T-cell (primary cell): Measurements from ENCODE around the gene MACC1. TPM values are rescaled to one million over a fixed set of nuclear protein-coding genes. Genes with fewer than 3 reads are reported as not detected.

Experiments used
- ATAC-seq, 4 experiments: fragments of 200-7000 bp in 3 of 4; fragments of 150-1000 bp in 1 of 4; cut with Tn5 transposase; replicated peaks in 1 of 4; 1 replicate in 3 of 4; 2 replicates in 1 of 4; pipeline ENCODE4 v1.10.0; 2021; ENCODE audit warnings: moderate library complexity in 3 of 4, mild to moderate bottlenecking in 2 of 4, moderate number of reproducible peaks in 1 of 4
- CTCF ChIA-PET, 2 donors: fragments of 300-600 bp; sonication (Branson Sonifier 250); formaldehyde crosslinking; loops; one replicate each; lab custom pipeline; 2022; ENCODE audit warnings: antibody characterized with exemption in 2 of 2; lab: Charles Lee
- POLR2A ChIA-PET, 2 donors: fragments of 300-600 bp; sonication (Branson Sonifier 250); formaldehyde crosslinking; loops; one replicate each; lab custom pipeline; 2022; ENCODE audit warnings: antibody characterized with exemption in 2 of 2; lab: Charles Lee
- DNase-seq, 35 experiments: peaks; one replicate each; pipeline versions ENCODE4 v3.0.0 to v3.0.0-alpha.2; 2013 to 2023
- H3K27ac ChIP-seq: one replicate; pipeline ENCODE4 v1.5.1; 2013; ENCODE audit warnings: low read length
- H3K27me3 ChIP-seq, 2 experiments: replicated peaks in 1 of 2; 1 replicate in 1 of 2; 2 replicates in 1 of 2; pipeline versions ENCODE4 v1.6.1 to v1.7.0; 2013; ENCODE audit warnings: low read length in 1 of 2, mixed read lengths in 1 of 2; ENCODE audit not compliant: control insufficient read depth in 2 of 2, insufficient read depth in 2 of 2; ENCODE audit errors: extremely low read depth in 1 of 2
- H3K36me3 ChIP-seq, 2 donors: 1 replicate in 1 of 2; 2 replicates in 1 of 2; pipeline versions ENCODE4 v1.6.1 to v1.7.0; 2013; ENCODE audit warnings: low read length in 1 of 2; ENCODE audit not compliant: control insufficient read depth in 2 of 2, insufficient read depth in 1 of 2; ENCODE audit errors: extremely low read depth in 1 of 2
- H3K4me1 ChIP-seq, 2 experiments: 1 replicate in 1 of 2; 2 replicates in 1 of 2; pipeline versions ENCODE4 v1.6.1 to v1.7.0; 2013; ENCODE audit warnings: low read length in 2 of 2, mixed read lengths in 1 of 2; ENCODE audit not compliant: insufficient read depth in 2 of 2, control insufficient read depth in 1 of 2; ENCODE audit errors: extremely low read depth in 1 of 2
- H3K4me3 ChIP-seq, 2 donors: 1 replicate in 1 of 2; 2 replicates in 1 of 2; pipeline versions ENCODE4 v1.5.1 to v1.7.0; 2013; ENCODE audit warnings: mild to moderate bottlenecking in 2 of 2, low read length in 1 of 2, moderate library complexity in 1 of 2; ENCODE audit not compliant: control insufficient read depth in 1 of 2; ENCODE audit errors: extremely low read depth in 1 of 2
- H3K9me3 ChIP-seq: 2 replicates; pipeline ENCODE4 v1.7.0; 2013
- H3K27ac Mint-ChIP-seq, 2 donors: one replicate each; pipeline ENCODE4 v1.8.0; 2020 to 2021; ENCODE audit warnings: mild to moderate bottlenecking in 2 of 2, mixed read lengths in 2 of 2
- H3K27me3 Mint-ChIP-seq, 2 donors: one replicate each; pipeline ENCODE4 v1.8.0; 2021 to 2022; ENCODE audit warnings: mixed read lengths in 2 of 2
- H3K36me3 Mint-ChIP-seq: one replicate; pipeline ENCODE4 v1.8.0; 2021; ENCODE audit warnings: mixed read lengths
- H3K4me1 Mint-ChIP-seq, 3 donors: one replicate each; pipeline ENCODE4 v1.8.0; 2020 to 2022; ENCODE audit warnings: mixed read lengths in 3 of 3, mild to moderate bottlenecking in 1 of 3
- H3K4me3 Mint-ChIP-seq, 3 donors: one replicate each; pipeline ENCODE4 v1.8.0; 2020 to 2022; ENCODE audit warnings: mild to moderate bottlenecking in 3 of 3, mixed read lengths in 3 of 3, moderate library complexity in 3 of 3
- H3K9me3 Mint-ChIP-seq, 3 donors: one replicate each; pipeline ENCODE4 v1.8.0; 2020 to 2022; ENCODE audit warnings: mixed read lengths in 3 of 3
- WGBS: methylation state at CpG from one replicate; pipeline ENCODE4 v1.1.5; 2013; ENCODE audit warnings: missing lambda C conversion rate; ENCODE audit not compliant: insufficient coverage; 5-methylcytosine and 5-hydroxymethylcytosine counted together
- total RNA-seq, 35 experiments: library from RNA in 6 of 35; stranded (reverse) in 6 of 35; fragments of 120-200 nt in 1 of 35; gene quantifications; one replicate each; pipeline versions ENCODE4 v1.2.1 to v1.2.4 and lab custom pipeline; 2013 to 2026

Gene MACC1
- total RNA-seq, 5 donors from 2014 or later (not counting 1 experiment from before 2014, with no cell fraction given), result 0.19 to 0.50 (median 0.39) TPM

DNA sequence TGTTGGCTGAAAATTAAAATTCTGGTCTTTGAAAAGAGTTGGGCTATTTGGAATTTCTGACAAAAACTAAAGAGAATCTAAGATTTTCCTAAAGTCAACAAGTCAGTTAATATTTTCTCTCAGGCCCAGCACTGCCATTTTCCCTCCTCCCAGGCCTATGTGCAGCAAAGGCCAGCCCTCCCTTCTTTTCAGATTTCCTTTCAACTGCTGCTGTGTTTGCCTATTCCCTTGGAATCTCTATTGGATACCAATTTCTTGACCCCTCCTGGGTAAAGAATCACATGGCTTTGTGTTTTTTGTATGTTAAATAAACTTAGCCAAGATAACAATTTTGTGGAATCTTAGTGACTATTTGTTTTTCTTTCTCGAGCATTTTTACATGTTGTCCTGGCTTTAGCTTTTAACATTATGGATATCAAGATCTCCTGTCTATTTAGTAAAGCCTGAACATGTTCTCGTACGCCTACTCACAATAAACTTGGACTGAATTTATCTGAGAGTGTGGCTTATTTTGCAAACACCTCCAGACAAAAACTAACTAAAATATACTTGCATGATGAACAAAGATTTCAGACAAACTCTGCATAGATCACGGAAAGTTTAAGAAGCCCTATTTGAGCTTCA lies 19.9 kb downstream of the MACC1 start:
- Histone ChIP-seq H3K9me3 (no peaks in the 10 kb centered on the region), H3K4me3 (no peak overlapping the region), H3K27ac (no peak overlapping the region), H3K27me3 (no peaks in the 10 kb centered on the region), H3K4me1 (no peaks in the 10 kb centered on the region), H3K36me3 (no peaks in the 10 kb centered on the region)
- Mint-ChIP-seq H3K27ac (no peak overlapping the region), H3K4me3 (no peak overlapping the region), H3K4me1 (peaks cover 2 to 6% (median 5%) of the 10 kb centered on the region in 3 donors), H3K36me3 (no peaks in the 10 kb centered on the region), H3K27me3 (no peaks in the 10 kb centered on the region), H3K9me3 (no peaks in the 10 kb centered on the region)
- ATAC-seq (no peak), DNase-seq (no peak)
- POLR2A ChIA-PET, result no interaction called here
- WGBS, result 90% methylated on average over 2 of the region's 4 CpGs
- CTCF ChIA-PET, result interaction anchor here in 1 of 2 donors (0.7 kb wide), 1 partner anchor 668 kb away, joined by 4 read pairs; no protein-coding TSS in a partner anchor

DNA sequence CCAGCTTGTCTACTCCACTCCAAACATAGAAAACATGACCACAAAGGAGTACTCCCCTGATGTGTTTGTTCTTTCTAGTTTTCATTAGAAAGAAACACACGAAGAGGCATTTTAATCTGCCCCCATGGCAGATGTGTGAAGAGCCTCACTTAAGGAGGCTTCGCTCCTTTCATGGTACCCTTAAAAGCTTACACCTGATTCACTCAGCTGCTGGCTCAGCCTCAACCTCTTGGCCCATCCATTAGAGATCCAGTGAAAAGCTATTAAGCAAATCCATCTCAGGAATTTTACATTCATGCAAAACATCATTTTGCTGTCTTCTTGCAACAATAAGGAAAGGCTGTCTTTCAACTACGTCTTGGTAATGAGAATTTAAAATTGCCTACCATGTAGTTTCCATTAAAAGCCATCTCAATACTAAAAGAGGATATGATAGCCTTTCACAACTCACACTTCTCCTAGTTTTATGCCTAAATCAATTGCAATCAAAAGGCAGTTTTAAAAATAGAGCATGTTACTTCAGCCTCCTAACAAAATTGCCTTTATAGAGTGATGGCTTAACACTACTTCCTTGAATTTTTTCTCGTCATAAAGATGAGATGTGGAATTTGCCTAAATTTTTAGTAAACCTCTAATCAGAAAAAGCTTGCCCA lies 22.7 kb downstream of the MACC1 start:
- 60% methylated on average over 2 of the region's 4 CpGs for WGBS
- H3K9me3 Mint-ChIP-seq, result no peaks in the 10 kb centered on the region
- H3K36me3 ChIP-seq, result no peaks in the 10 kb centered on the region
- no peak overlapping the region for H3K27ac ChIP-seq
- DNase-seq (no peak), ATAC-seq (no peak)
- H3K27ac Mint-ChIP-seq, result no peak overlapping the region
- H3K27me3 Mint-ChIP-seq, result no peaks in the 10 kb centered on the region
- no peaks in the 10 kb centered on the region for H3K4me1 ChIP-seq
- peaks cover 2 to 4% (median 2%) of the 10 kb centered on the region in 3 donors for H3K4me1 Mint-ChIP-seq
- no peaks in the 10 kb centered on the region for H3K9me3 ChIP-seq
- no peaks in the 10 kb centered on the region for H3K36me3 Mint-ChIP-seq
- H3K27me3 ChIP-seq, result no peaks in the 10 kb centered on the region
- ChIA-PET POLR2A (no interaction called here), CTCF (no interaction called here)
- no peak overlapping the region for H3K4me3 Mint-ChIP-seq
- no peak overlapping the region for H3K4me3 ChIP-seq

DNA sequence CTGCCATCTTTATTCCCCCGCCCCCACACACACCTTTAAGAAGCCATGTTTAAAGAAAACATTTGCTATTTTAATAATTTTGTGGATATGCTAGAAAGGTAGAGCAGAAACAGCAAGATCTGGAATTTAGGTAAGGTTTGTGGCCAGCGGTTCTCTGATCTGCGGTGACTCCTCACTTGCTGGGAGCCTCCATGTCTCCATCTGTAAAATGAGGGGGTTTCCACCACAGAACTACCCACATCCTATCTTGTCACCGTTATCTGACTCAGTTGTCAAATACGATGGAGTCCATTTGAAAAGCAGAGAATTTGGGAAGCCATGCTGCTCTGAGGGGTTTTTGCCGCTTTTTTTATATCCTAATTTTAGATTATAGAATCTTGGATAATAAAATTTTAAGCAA lies 23.3 kb downstream of the MACC1 start:
- no peaks in the 10 kb centered on the region for H3K27me3 Mint-ChIP-seq
- DNase-seq, result no peak
- no peaks in the 10 kb centered on the region for H3K9me3 Mint-ChIP-seq
- ChIA-PET CTCF (no interaction called here), POLR2A (no interaction called here)
- Histone ChIP-seq H3K36me3 (no peaks in the 10 kb centered on the region), H3K9me3 (no peaks in the 10 kb centered on the region), H3K27ac (no peak overlapping the region), H3K27me3 (no peaks in the 10 kb centered on the region), H3K4me3 (no peak overlapping the region), H3K4me1 (no peaks in the 10 kb centered on the region)
- no CpG with 5 or more reads among the region's 6 CpGs for WGBS
- no peaks in the 10 kb centered on the region for H3K36me3 Mint-ChIP-seq
- ATAC-seq, result no peak
- no peak overlapping the region for H3K4me3 Mint-ChIP-seq
- no peaks in the 10 kb centered on the region for H3K4me1 Mint-ChIP-seq
- no peak overlapping the region for H3K27ac Mint-ChIP-seq

DNA sequence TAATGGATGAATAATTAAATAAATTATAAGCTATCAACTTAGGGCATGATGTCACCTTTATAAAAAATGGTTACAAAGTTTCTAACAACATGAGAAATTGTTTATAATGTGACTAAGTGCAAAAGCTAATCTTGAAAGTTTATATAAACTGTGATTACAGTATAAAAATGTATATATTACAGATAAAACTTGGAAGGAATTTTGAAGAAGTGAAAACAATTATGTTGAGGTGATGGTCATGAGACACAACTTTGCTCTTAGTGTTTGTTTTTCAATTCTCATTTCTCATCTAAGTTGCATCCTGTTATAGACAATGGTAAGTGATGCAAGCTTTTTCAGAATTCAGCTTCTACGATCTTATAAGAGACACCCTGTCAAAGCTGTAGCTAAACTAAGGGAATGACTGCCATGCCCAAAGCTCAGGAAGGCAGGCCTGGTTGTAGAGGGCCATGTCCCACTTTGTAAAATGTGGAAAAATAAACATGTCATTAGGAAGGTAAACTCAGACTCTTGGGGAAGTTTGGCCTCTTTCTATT lies 23.9 kb downstream of the MACC1 start:
- ChIA-PET CTCF (no interaction called here), POLR2A (no interaction called here)
- Histone ChIP-seq H3K27ac (no peak overlapping the region), H3K9me3 (no peaks in the 10 kb centered on the region), H3K4me3 (no peak overlapping the region), H3K27me3 (no peaks in the 10 kb centered on the region), H3K36me3 (no peaks in the 10 kb centered on the region), H3K4me1 (no peaks in the 10 kb centered on the region)
- no peaks in the 10 kb centered on the region for H3K27me3 Mint-ChIP-seq
- WGBS, result 80% methylated on average over 1 of the region's 1 CpG
- H3K9me3 Mint-ChIP-seq, result peaks cover 0 to 4% (median 0%) of the 10 kb centered on the region in 3 donors
- ATAC-seq, result no peak
- no peak overlapping the region for H3K27ac Mint-ChIP-seq
- H3K4me3 Mint-ChIP-seq, result no peak overlapping the region
- H3K4me1 Mint-ChIP-seq, result no peaks in the 10 kb centered on the region
- H3K36me3 Mint-ChIP-seq, result no peaks in the 10 kb centered on the region
- no peak for DNase-seq

DNA sequence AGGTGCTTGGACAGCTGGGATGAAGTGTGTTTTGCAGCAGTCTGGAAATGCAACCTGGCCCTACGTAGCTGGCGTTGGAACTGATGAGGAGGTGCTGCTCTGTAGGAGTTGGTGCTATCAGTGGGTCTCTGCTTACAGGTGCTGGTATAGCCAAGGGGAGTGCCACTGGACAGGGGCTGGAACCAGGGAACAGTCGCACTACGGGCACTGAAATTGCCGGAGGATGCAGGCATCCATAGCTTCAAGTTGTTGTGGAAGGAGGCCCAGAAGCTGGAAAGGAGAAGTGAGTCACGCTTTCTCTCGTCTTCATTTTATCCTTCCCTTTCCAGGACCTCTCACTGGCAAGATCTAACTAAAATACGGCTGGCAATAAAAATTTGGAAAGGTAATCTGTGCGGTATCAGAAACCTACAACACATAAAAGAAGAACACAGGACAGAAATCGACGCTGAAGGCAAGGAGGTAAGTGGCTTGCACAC lies 25.8 kb downstream of the MACC1 start:
- no peaks in the 10 kb centered on the region for H3K27me3 Mint-ChIP-seq

DNA sequence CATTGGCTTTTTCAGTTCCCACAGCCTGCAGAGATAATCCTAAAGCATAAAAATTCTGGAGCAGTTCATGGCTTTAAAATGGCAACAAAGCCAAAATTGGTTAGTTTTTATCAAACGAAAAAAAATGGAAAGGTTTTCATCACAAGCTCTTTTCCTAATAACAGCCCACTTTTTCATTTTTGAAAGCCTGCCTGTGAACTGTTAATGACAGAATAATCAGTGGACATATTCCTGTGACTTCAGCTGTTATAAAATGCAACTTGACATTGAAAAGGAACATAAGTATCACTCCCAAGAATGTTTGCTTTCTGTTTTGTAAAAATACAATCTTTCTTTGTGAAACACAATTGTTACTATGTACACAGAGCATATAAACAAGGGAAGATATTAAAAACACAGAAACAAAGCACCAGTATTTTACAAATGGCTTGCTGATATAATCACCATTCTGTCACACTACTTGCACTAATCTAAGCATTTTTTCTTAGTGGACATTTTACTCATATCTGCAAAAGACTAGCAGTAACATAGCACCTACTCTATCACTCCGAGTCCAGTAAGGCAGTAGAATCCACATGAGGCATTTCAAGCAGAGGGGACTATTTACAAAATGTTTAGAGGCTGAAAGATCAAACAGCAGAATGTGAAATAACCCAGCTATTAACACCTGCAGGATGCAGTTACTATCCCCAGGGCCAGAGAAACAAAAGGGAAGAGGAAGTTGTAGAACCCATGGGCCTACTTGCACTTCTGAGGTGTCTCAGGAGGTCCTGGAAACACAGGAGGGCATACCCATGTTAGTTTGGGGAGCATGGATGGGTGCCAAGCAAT lies 26.4 kb downstream of the MACC1 start:
- no peak overlapping the region for H3K27ac ChIP-seq
- no peaks in the 10 kb centered on the region for H3K27me3 Mint-ChIP-seq
- no peak overlapping the region for H3K4me3 Mint-ChIP-seq
- no peaks in the 10 kb centered on the region for H3K36me3 Mint-ChIP-seq
- CTCF ChIA-PET, result no interaction called here
- H3K4me1 Mint-ChIP-seq, result no peaks in the 10 kb centered on the region
- no peaks in the 10 kb centered on the region for H3K27me3 ChIP-seq
- no CpG with 5 or more reads among the region's 2 CpGs for WGBS
- peaks cover 0 to 6% (median 0%) of the 10 kb centered on the region in 3 donors for H3K9me3 Mint-ChIP-seq
- no peak for DNase-seq
- ATAC-seq, result no peak
- H3K36me3 ChIP-seq, result no peaks in the 10 kb centered on the region
- H3K27ac Mint-ChIP-seq, result no peak overlapping the region
- POLR2A ChIA-PET, result no interaction called here
- no peaks in the 10 kb centered on the region for H3K9me3 ChIP-seq
- H3K4me3 ChIP-seq, result no peak overlapping the region
- no peaks in the 10 kb centered on the region for H3K4me1 ChIP-seq

More for the DNA sequence above, 25.8 kb downstream of the MACC1 start:
- H3K27ac ChIP-seq, result no peak overlapping the region
- DNase-seq, result no peak
- Mint-ChIP-seq H3K36me3 (no peaks in the 10 kb centered on the region), H3K4me1 (no peaks in the 10 kb centered on the region), H3K27ac (no peak overlapping the region), H3K9me3 (peaks cover 0 to 6% (median 0%) of the 10 kb centered on the region in 3 donors), H3K4me3 (no peak overlapping the region)
- no peak for ATAC-seq
- H3K36me3 ChIP-seq, result no peaks in the 10 kb centered on the region
- H3K9me3 ChIP-seq, result no peaks in the 10 kb centered on the region
- no peaks in the 10 kb centered on the region for H3K27me3 ChIP-seq
- WGBS, result 90% methylated on average over 4 of the region's 11 CpGs
- no peaks in the 10 kb centered on the region for H3K4me1 ChIP-seq
- ChIA-PET POLR2A (no interaction called here), CTCF (no interaction called here)
- no peak overlapping the region for H3K4me3 ChIP-seq
